ENCODE data around the gene FIBCD1. TPM values are rescaled to one million over a fixed set of nuclear protein-coding genes. Genes with fewer than 3 reads are reported as not detected.
"Not testable (repeated sequence)": the region's sequence is repeated elsewhere in the genome, so short reads cannot be mapped to it uniquely, and the experiment has no call there.

FIBCD1 gene
- total RNA-seq, 1 donor from 2014 or later, result 0.66 TPM

- H3K27ac Mint-ChIP-seq (ENCODE audit: unreplicated experiment), result no peak overlapping the region
- Histone ChIP-seq H3K4me3 (ENCODE audit: insufficient read depth, low read depth, low read length) (no peak overlapping the region), H3K4me2 (ENCODE audit: low read length) (no peak overlapping the region), H3K9me3 (ENCODE audit: insufficient read depth, low read depth, low read length) (peaks cover 9% of the 10 kb centered on the region), H3K27ac (ENCODE audit: low read depth, low read length) (no peak overlapping the region), H2AFZ (ENCODE audit: low read depth, low read length) (no peak overlapping the region), H3K36me3 (ENCODE audit: insufficient read depth, low read length) (no peaks in the 10 kb centered on the region), H3K27me3 (ENCODE audit: insufficient read depth, low read length) (peaks cover 5% of the 10 kb centered on the region), H3K79me2 (ENCODE audit: insufficient read depth, low read length) (no peaks in the 10 kb centered on the region), H3K4me1 (ENCODE audit: insufficient read depth, low read length) (peaks cover 18% of the 10 kb centered on the region), H3K9ac (ENCODE audit: low read length) (no peak overlapping the region), H4K20me1 (ENCODE audit: insufficient read depth, low read length) (no peaks in the 10 kb centered on the region)
- DNase-seq (ENCODE audit: low read depth) (no peak), FAIRE-seq (no peak)
- peaks cover 11% of the 10 kb centered on the region for H3K9me3 Mint-ChIP-seq (ENCODE audit: unreplicated experiment)
- peaks cover 12% of the 10 kb centered on the region for H3K27me3 Mint-ChIP-seq (ENCODE audit: low read depth, unreplicated experiment)
- peaks cover 2% of the 10 kb centered on the region for H3K36me3 Mint-ChIP-seq (ENCODE audit: low read depth, unreplicated experiment)
- TF ChIP-seq, protein P1, sequence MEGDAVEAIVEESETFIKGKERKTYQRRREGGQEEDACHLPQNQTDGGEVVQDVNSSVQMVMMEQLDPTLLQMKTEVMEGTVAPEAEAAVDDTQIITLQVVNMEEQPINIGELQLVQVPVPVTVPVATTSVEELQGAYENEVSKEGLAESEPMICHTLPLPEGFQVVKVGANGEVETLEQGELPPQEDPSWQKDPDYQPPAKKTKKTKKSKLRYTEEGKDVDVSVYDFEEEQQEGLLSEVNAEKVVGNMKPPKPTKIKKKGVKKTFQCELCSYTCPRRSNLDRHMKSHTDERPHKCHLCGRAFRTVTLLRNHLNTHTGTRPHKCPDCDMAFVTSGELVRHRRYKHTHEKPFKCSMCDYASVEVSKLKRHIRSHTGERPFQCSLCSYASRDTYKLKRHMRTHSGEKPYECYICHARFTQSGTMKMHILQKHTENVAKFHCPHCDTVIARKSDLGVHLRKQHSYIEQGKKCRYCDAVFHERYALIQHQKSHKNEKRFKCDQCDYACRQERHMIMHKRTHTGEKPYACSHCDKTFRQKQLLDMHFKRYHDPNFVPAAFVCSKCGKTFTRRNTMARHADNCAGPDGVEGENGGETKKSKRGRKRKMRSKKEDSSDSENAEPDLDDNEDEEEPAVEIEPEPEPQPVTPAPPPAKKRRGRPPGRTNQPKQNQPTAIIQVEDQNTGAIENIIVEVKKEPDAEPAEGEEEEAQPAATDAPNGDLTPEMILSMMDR (IDR thresholded peaks at IDR 0.05; ENCODE audit: insufficient read depth, low read depth, low read length), result no peak
- TF ChIP-seq EZH2 (IDR thresholded peaks at IDR 0.05; ENCODE audit: insufficient read depth, low read length), result no peak
- H3K4me3 Mint-ChIP-seq (ENCODE audit: unreplicated experiment), result no peak overlapping the region
- H3K4me1 Mint-ChIP-seq (ENCODE audit: low read depth, unreplicated experiment), result peaks cover 6% of the 10 kb centered on the region
These were observed 20.8 kb upstream of the FIBCD1 start for GRCh38 chr9:130959809-130960334.

GRCh38 chr9:130958564-130958963, 19.5 kb upstream of the FIBCD1 start:
- not testable (repeated sequence) for H2AFZ ChIP-seq (ENCODE audit: low read depth, low read length); H3K36me3 ChIP-seq (ENCODE audit: insufficient read depth, low read length); H3K9me3 ChIP-seq (ENCODE audit: insufficient read depth, low read depth, low read length); H3K4me2 ChIP-seq (ENCODE audit: low read length); H3K4me3 ChIP-seq (ENCODE audit: insufficient read depth, low read depth, low read length); H3K9ac ChIP-seq (ENCODE audit: low read length); H3K36me3 Mint-ChIP-seq (ENCODE audit: low read depth, unreplicated experiment); H3K27ac ChIP-seq (ENCODE audit: low read depth, low read length); H3K4me1 Mint-ChIP-seq (ENCODE audit: low read depth, unreplicated experiment); H3K79me2 ChIP-seq (ENCODE audit: insufficient read depth, low read length); H3K27ac Mint-ChIP-seq (ENCODE audit: unreplicated experiment); H4K20me1 ChIP-seq (ENCODE audit: insufficient read depth, low read length); H3K4me3 Mint-ChIP-seq (ENCODE audit: unreplicated experiment); FAIRE-seq; H3K27me3 ChIP-seq (ENCODE audit: insufficient read depth, low read length); H3K9me3 Mint-ChIP-seq (ENCODE audit: unreplicated experiment); DNase-seq (ENCODE audit: low read depth)
- peaks cover 12% of the 10 kb centered on the region for H3K27me3 Mint-ChIP-seq (ENCODE audit: low read depth, unreplicated experiment)
- H3K4me1 ChIP-seq (ENCODE audit: insufficient read depth, low read length), result peaks cover 18% of the 10 kb centered on the region

DNA sequence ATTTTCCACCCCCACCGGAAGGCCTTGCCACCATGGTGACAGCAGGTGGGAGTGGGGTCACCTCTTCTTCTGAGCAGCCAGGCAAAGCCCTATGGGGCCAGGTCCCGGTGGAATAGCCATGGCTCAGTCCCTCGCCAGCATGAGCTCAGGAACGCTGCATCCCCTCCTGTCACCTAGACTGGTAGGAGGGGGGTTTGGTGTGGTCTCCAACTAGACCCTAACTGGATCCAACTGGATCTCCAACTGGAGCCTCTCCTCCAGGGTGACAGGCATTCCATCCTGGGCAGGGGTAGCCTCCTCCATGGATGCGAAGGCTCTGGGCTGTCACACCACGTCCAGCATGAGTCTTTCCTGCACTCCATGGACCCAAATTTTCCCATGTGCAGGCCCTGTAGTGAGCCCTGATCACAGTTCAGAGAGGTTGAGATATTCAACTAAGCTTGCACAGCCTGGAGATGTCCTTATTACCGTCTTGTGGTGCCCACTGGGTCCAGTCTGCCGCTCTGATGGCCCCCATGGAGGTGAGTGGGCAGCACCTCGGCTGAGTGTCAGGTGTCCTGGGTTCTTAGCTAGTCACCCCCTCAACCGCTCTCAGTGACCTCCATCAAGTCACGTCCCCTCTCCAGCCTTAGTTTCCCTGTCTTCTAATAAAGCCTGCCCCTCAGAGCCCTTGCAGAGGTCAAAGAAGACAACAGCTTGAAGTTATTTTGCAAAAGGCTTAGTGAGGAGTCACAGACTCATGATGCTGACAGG, 18.6 kb upstream of the FIBCD1 start:
- H3K9ac ChIP-seq (ENCODE audit: low read length), result no peak overlapping the region
- Mint-ChIP-seq H3K4me3 (ENCODE audit: unreplicated experiment) (no peak overlapping the region), H3K27ac (ENCODE audit: unreplicated experiment) (no peak overlapping the region), H3K36me3 (ENCODE audit: low read depth, unreplicated experiment) (peaks cover 2% of the 10 kb centered on the region), H3K4me1 (ENCODE audit: low read depth, unreplicated experiment) (peaks cover 6% of the 10 kb centered on the region), H3K9me3 (ENCODE audit: unreplicated experiment) (peaks cover 5% of the 10 kb centered on the region), H3K27me3 (ENCODE audit: low read depth, unreplicated experiment) (peaks cover 17% of the 10 kb centered on the region)
- FAIRE-seq, result no peak
- H3K4me2 ChIP-seq (ENCODE audit: low read length), result no peak overlapping the region
- no peak overlapping the region for H2AFZ ChIP-seq (ENCODE audit: low read depth, low read length)
- H3K27me3 ChIP-seq (ENCODE audit: insufficient read depth, low read length), result peaks cover 11% of the 10 kb centered on the region
- H3K79me2 ChIP-seq (ENCODE audit: insufficient read depth, low read length), result no peaks in the 10 kb centered on the region
- no peaks in the 10 kb centered on the region for H3K36me3 ChIP-seq (ENCODE audit: insufficient read depth, low read length)
- H3K4me3 ChIP-seq (ENCODE audit: insufficient read depth, low read depth, low read length), result no peak overlapping the region
- H4K20me1 ChIP-seq (ENCODE audit: insufficient read depth, low read length), result no peaks in the 10 kb centered on the region
- no peak overlapping the region for H3K27ac ChIP-seq (ENCODE audit: low read depth, low read length)
- no peak for DNase-seq (ENCODE audit: low read depth)
- TF ChIP-seq EZH2 (IDR thresholded peaks at IDR 0.05; ENCODE audit: insufficient read depth, low read length), result no peak
- TF ChIP-seq, protein P1 (IDR thresholded peaks at IDR 0.05; ENCODE audit: insufficient read depth, low read depth, low read length), result no peak
- peaks cover 8% of the 10 kb centered on the region for H3K9me3 ChIP-seq (ENCODE audit: insufficient read depth, low read depth, low read length)
- H3K4me1 ChIP-seq (ENCODE audit: insufficient read depth, low read length), result peaks cover 11% of the 10 kb centered on the region

Data from astrocyte (in vitro differentiated cells and primary cell).